ENCODE data around the gene RHBG. TPM values are rescaled to one million over a fixed set of nuclear protein-coding genes. Genes with fewer than 3 reads are reported as not detected.

Gene RHBG
- total RNA-seq, 2 donors from 2014 or later: 0.85 TPM; not detected in 1

GRCh38 chr1:156406251-156406650, 37.2 kb downstream of the RHBG start:
- no peak overlapping the region for H3K27ac ChIP-seq
- H3K4me3 ChIP-seq: no peak overlapping the region
- peaks cover 9% of the 10 kb centered on the region for H3K27me3 ChIP-seq (replicated peaks; ENCODE audit: insufficient read depth)
- WGBS: 28% methylated on average over 6 of the region's 6 CpGs
- intact Hi-C loops (cut with DNase I): no loop called here
- no peak for DNase-seq (ENCODE audit: low spot score)
- TF ChIP-seq CTCF (IDR thresholded peaks at IDR 0.05) (no peak), POLR2AphosphoS5 (IDR thresholded peaks at IDR 0.05) (no peak), POLR2A (IDR thresholded peaks at IDR 0.05) (no peak)
- no peaks in the 10 kb centered on the region for H3K36me3 ChIP-seq
- no peaks in the 10 kb centered on the region for H3K9me3 ChIP-seq
- H3K4me1 ChIP-seq (replicated peaks): no peaks in the 10 kb centered on the region

GRCh38 chr1:156407344-156407743, 38.3 kb downstream of the RHBG start:
- H3K27ac ChIP-seq: no peak overlapping the region
- TF ChIP-seq CTCF (IDR thresholded peaks at IDR 0.05) (no peak), POLR2AphosphoS5 (IDR thresholded peaks at IDR 0.05) (no peak), POLR2A (IDR thresholded peaks at IDR 0.05) (no peak)
- 67% methylated on average over 6 of the region's 6 CpGs for WGBS
- no peaks in the 10 kb centered on the region for H3K4me1 ChIP-seq (replicated peaks)
- no peak overlapping the region for H3K4me3 ChIP-seq
- H3K9me3 ChIP-seq: no peaks in the 10 kb centered on the region
- peaks cover 9% of the 10 kb centered on the region for H3K27me3 ChIP-seq (replicated peaks; ENCODE audit: insufficient read depth)
- H3K36me3 ChIP-seq: no peaks in the 10 kb centered on the region
- DNase-seq (ENCODE audit: low spot score): no peak
- intact Hi-C loops (cut with DNase I): no loop called here

- H3K9me3 ChIP-seq: no peaks in the 10 kb centered on the region
- peaks cover 9% of the 10 kb centered on the region for H3K27me3 ChIP-seq (replicated peaks; ENCODE audit: insufficient read depth)
- no peak for TF ChIP-seq POLR2AphosphoS5 (IDR thresholded peaks at IDR 0.05)
- no peak for TF ChIP-seq CTCF (IDR thresholded peaks at IDR 0.05)
- no peak for TF ChIP-seq POLR2A (IDR thresholded peaks at IDR 0.05)
- H3K36me3 ChIP-seq: no peaks in the 10 kb centered on the region
- H3K4me1 ChIP-seq (replicated peaks): no peaks in the 10 kb centered on the region
- H3K27ac ChIP-seq: no peak overlapping the region
- H3K4me3 ChIP-seq: no peak overlapping the region
- intact Hi-C loops (cut with DNase I): no loop called here
- WGBS: 72% methylated on average over 10 of the region's 10 CpGs
- DNase-seq (ENCODE audit: low spot score): no peak
Measured at GRCh38 chr1:156407760-156408159, 38.7 kb downstream of the RHBG start.

- intact Hi-C loops (cut with DNase I): no loop called here
- no peak overlapping the region for H3K4me3 ChIP-seq
- DNase-seq (ENCODE audit: low spot score): no peak
- no peaks in the 10 kb centered on the region for H3K36me3 ChIP-seq
- no peak overlapping the region for H3K27ac ChIP-seq
- TF ChIP-seq POLR2AphosphoS5 (IDR thresholded peaks at IDR 0.05) (no peak), CTCF (IDR thresholded peaks at IDR 0.05) (no peak), POLR2A (IDR thresholded peaks at IDR 0.05) (no peak)
- H3K4me1 ChIP-seq (replicated peaks): no peaks in the 10 kb centered on the region
- WGBS: 80% methylated on average over 7 of the region's 7 CpGs
- H3K27me3 ChIP-seq (replicated peaks; ENCODE audit: insufficient read depth): peaks cover 14% of the 10 kb centered on the region
- no peaks in the 10 kb centered on the region for H3K9me3 ChIP-seq
Measured at GRCh38 chr1:156409439-156409838, 40.4 kb downstream of the RHBG start.

- no peak overlapping the region for H3K27ac ChIP-seq
- intact Hi-C loops (cut with DNase I): no loop called here
- H3K36me3 ChIP-seq: no peaks in the 10 kb centered on the region
- 76% methylated on average over 4 of the region's 4 CpGs for WGBS
- TF ChIP-seq POLR2A (IDR thresholded peaks at IDR 0.05): no peak
- TF ChIP-seq CTCF (IDR thresholded peaks at IDR 0.05): no peak
- TF ChIP-seq POLR2AphosphoS5 (IDR thresholded peaks at IDR 0.05): no peak
- no peak for DNase-seq (ENCODE audit: low spot score)
- no peaks in the 10 kb centered on the region for H3K4me1 ChIP-seq (replicated peaks)
- no peaks in the 10 kb centered on the region for H3K9me3 ChIP-seq
- H3K27me3 ChIP-seq (replicated peaks; ENCODE audit: insufficient read depth): peaks cover 14% of the 10 kb centered on the region
- H3K4me3 ChIP-seq: no peak overlapping the region
Measured at GRCh38 chr1:156410238-156410637, 41.2 kb downstream of the RHBG start.

All from prostate gland (tissue), 2 donors.